Measurements from ENCODE around the gene TMEM267. TPM values are rescaled to one million over a fixed set of nuclear protein-coding genes. Genes with fewer than 3 reads are reported as not detected.

TMEM267 gene
- total RNA-seq, result 13.0 and 16.9 TPM in 2 replicates

GRCh38 chr5:43483298-43484105 is at the start of gene TMEM267:
Gene TMEM267, minus strand, starts transcription at chr5:43483865. Its CDS starts 29,896 bp downstream, at chr5:43453969.

GRCh38 chr5:43514816-43515677 is 31.4 kb upstream of the TMEM267 start, which contains the start of gene C5orf34:
Gene C5orf34, minus strand, starts transcription at chr5:43515148. Its CDS starts 5,809 bp downstream, at chr5:43509339.

GRCh38 chr5:43412156-43412555 is 71.5 kb downstream of the TMEM267 start, which contains the start of gene CCL28:
Gene CCL28, minus strand, starts transcription at chr5:43412391. Its CDS starts 75 bp downstream, at chr5:43412316.

Other genes with a start within 250 kb of the TMEM267 start
- 28.8 and 29.5 TPM in 2 replicates for gene HMGCS1, start 170.5 kb downstream of the TMEM267 start, total RNA-seq
- 2.1 and 6.2 TPM in 2 replicates for gene CCL28, start 71.5 kb downstream of the TMEM267 start, total RNA-seq
- gene C5orf34, start 31.3 kb upstream of the TMEM267 start, total RNA-seq, result 2.8 and 6.7 TPM in 2 replicates
- gene PAIP1, start 73.2 kb upstream of the TMEM267 start, total RNA-seq, result 76.1 and 82.2 TPM in 2 replicates
- 59.2 and 61.5 TPM in 2 replicates for gene NNT, start 119.3 kb upstream of the TMEM267 start, total RNA-seq